NCI-H128 (cell line): ENCODE results near the gene PAPOLA.

Experiments
- DNase-seq: peaks from one replicate; lab custom pipeline; 2025; ENCODE audit not compliant: unreplicated experiment; lab: John Stamatoyannopoulos, UW

The PAPOLA gene

DNA sequence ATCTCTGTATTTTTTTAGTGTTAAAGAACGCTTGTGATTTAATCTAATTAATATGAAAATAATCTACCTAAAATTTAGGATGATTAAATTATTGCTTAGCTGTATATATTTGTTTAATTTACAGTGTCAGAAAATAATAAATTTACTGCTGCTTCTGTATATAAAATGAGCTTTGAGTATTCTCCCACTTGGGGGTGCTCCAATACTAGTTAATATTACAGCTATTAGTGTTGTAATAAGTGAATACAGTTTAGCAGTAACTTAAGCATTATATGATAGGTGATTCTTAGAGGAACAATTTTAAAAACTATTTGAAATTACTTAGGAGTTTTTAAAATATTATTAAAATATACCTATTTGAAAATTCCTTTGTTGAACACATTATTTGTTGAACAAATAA, 62.2 kb downstream of the PAPOLA start:
- no peak for DNase-seq

DNA sequence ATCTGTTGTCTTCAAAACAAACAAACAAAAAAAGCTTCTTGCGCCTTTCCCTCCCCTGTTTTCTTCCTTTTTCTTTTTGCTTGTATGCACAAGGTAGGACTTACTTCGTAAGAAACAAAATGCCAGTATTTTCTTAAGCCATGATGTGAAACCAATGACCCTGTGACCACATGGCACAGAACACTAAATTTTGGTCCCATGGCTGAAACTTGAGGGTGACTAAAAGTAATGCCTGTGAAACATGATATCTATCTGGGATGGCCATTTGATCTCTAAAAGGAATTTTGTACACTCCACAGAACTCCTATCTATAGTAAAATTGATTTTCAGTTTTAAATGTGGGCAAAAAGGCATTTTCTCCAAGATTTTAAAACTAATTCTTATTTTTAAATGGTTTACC, 63.6 kb downstream of the PAPOLA start:
- DNase-seq: no peak

DNA sequence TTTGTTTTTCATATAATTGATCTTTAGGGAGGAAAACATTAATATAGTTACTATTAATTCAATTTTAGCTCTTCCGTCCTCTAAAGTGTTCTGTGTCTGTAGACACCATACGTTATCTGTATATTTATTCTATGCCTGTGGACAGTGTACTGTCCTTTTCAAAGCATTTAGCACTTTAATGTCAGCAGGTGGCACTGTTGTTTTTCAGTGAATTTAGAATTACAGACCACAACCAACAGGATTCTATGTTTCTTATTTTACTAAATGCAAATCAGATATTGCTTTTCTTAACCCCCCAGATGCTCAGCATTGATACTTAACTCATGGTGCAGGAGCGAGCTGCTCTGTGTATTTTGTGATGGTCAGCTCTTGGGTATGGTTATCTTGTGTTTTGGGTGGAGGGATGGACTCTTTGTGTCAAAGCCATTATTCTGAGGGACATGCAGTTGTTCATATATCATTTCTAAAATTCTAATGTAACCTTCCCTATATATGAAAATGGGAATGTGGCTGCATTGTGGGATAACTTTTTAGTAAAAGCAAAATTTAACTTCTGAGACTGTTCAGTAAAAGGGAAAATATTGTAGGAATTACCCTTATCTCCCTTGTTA, 65.2 kb downstream of the PAPOLA start:
- peak; percentile 44 for DNase-seq

DNA sequence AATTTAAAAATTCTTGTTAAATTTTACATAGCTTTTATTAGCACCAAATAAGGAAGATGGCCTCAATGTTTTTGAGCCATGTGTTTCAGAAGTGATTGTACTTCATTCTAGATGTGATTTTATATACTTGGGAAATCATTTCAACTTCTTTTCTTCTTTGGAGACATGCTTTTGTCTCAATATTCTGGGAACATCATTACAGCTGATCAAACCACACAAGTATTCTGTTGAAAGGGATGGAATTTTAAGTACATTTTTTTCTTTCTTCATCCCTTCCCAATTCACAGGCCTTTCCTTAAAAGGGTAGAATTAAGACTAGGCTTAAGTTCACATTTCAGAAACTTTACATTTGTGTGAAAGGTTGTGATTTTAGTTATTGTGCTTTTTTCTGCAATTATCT, 66.4 kb downstream of the PAPOLA start:
- DNase-seq: no peak

DNA sequence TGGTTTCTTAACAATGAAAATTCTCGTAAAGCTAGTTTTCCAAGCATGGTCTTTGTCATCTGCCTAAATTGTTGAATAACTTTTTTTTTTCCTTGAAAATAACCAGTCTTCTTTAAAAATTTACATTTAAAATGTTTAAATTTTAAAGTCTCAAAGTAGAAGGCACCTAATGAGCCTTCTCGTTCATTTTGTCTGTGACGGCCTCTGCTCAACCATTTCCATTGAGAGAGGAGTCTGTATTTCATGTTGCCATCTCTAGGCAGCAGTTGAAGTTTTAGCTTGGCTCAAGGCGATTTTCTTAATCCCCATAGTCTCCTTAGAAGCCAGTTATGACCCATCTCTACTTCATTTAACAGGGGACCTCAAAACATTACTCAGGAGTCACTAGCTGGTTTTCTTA, 69.1 kb downstream of the PAPOLA start:
- DNase-seq: no peak

DNA sequence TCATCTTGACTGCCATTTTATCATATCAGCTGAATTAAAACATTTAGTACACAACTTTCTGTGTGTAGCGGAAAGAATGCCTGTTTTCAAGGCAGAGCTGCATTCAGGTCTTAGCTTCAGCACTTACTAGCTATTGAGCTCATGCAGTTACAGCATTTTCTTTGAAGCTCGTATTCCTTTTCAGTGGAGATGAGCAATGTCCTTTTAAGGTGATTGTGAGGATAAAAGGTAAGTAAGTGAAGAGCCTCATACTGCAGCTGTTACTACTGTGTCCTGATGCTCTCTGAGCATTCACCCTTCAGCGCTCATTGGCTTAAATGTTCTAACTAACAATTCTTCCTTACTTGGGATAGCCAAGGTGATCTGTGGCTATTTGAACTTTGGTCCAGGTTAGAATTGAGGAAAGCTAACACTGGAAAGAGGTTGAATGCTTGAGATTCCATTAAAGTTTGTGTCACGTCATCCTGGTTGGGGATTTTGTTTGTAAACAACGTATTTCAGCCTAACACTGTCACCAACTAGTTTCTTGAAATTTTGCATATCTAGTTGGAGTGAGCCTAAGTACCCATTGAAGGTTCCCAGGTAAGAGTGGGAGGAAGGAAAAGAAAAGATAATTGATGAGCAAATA, 71.4 kb downstream of the PAPOLA start:
- no peak for DNase-seq

DNA sequence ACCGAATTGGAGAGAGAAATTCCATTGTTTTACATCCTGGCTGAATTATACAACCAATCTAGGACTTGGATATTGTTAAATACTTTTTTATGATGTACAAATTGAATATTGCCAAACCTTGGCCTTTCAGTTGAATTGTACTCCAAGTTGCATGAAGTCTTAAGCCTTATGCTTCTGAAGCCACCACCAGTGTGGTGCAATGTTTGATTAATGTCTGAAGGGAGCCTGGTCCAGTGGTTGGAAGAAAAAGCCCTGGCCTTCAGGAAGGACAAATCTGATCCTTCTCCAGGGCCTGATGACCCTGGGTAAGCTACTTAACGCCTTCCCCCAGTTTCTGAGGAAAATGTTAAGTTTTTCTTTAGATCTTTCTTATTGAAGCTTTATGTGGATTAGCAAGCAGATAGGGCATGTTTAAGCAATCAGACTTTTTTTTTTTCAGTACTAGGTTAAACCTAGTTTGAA, 72.0 kb downstream of the PAPOLA start:
- no peak for DNase-seq

DNA sequence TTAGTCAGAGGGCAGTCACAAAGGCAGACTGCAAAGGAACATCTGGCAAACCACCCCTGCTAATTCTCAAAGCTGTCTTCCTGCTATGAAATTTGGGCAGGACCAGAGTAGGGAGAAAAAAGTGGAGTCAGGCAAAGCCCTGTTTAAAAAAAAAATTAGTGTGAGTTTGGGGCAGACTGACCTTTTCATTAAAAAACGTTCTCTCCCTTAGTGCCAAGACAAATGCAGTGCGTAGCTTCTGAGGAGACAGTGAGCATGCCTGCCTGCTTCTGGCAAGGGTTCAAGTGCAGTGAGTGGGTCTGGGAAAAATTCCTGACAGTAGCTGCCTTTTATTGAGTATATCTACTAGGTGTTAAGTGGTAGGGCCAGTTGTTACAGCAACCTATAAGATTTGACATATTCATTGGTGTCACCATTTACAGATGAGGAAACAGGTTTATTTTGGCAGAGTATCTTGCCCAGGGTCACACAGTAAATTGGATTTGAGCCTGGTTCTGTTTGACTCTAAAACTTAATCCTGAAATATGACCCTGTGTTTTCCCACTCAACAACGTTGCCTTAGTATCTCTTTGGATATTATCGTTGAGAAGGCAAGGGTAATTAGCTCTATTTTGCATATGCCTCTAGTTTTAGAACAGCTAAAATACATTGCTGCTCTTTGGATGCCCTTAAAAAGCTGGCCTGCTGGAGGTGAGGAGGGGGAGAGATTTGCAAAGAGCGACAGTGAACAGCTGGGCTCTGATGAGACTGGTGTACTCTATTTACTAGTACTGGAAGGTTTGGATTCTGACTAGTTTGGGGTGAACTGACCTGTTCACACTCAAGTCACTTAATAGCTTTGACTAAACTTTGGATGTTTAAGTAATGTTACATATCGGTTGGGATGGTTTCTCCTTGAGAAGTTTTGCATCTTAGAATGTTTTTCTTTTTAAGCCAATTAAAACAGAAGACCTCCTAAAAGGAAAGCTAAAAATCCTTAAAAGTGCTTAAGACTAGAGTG, 72.8 kb downstream of the PAPOLA start:
- peak; percentile 39 for DNase-seq

DNA sequence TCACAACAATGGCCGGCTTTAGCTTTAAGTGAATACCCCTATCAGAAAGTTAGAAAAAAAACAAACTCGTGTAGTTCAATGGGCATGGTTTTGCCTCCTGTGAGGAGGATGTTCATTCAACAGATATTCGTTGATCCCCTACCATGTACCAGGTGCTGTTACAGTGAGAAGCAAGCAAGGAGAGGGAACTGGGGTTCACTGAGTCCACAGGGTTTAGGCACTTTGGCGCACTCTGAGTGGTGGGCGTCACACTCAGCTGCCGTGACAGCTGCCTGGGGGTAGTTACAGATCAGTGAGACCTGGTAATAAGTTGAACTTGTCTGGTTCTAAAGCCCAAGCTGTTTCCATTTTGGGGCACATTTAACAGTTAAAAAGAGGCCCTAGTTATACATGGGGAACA, 74.2 kb downstream of the PAPOLA start:
- DNase-seq: no peak

DNA sequence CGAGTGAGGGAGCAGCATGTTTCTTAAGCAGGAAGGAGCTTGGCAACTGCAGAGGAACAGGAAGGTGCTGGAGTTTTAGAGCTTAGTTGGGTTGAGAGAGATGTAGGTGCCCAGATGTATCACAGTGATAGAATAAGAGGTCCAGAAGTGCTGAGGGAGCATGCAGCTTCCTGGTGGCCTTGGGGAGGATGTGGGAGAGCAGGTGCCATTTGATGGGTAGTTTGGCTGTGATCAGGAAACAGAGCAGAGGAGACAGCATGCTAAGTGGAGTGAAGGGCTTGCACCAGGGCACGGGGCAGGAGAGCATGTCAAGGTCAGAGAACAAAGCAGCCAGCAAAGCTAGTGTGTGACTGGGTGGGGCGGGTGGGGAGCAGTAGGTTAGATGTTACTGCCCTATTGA, 74.8 kb downstream of the PAPOLA start:
- DNase-seq: no peak

DNA sequence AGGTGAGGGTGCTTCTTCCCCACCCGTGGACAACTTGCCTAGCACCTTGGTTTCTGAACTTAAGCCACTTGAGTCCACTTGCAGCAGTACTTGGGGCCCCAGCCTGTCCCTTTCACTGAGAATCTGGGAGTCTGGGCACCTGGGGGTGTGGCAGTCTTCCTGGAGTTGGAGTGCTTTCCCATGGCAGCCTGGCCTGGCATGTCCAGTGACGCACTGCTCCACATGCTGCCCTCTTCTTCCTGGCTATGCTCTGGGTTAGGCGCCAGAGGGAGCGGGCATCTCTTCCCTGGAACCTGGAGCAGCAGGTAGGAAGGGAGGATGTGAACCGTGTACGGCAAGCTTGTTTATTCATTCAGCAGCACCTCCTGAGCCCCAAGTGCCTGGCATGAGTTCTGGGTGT, 76.4 kb downstream of the PAPOLA start:
- DNase-seq: no peak

DNA sequence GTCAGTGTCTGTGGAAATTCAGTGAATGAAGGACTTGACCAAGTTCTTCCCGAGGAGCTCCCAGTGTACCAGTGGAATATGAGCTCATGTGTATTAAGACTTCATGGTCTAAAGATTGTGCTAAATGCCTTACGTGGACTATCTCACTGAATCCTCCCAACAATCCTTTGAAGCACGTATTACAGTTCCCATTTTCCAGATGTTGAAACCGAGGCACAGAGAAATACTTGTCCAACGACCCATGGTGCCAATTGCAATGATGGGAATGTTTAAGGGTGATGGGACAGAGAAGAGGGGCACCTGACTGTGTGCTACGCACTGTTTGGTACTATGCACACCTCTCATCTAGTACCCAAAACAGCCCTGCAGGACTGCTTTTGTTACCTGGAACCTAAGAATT, 77.2 kb downstream of the PAPOLA start:
- DNase-seq: no peak

DNA sequence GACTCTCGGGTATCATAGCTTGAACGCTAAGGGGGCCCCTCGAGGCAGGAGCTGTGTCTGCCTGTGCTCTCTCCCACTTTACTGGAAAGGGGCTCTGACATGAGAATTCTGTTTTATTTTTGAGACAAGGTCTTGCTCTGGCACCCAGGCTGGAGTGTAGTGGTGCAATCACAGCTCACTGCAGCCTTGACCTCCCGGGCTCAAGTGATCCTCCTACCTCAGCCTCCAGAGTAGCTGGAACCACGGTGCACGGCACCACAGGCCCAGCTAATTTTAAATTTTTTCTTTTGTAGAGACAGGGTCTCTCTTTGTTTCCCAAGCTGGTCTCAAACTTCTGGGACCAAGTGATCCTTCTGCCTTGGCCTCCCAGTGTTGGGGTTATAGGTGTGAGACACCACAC, 77.7 kb downstream of the PAPOLA start:
- no peak for DNase-seq

DNA sequence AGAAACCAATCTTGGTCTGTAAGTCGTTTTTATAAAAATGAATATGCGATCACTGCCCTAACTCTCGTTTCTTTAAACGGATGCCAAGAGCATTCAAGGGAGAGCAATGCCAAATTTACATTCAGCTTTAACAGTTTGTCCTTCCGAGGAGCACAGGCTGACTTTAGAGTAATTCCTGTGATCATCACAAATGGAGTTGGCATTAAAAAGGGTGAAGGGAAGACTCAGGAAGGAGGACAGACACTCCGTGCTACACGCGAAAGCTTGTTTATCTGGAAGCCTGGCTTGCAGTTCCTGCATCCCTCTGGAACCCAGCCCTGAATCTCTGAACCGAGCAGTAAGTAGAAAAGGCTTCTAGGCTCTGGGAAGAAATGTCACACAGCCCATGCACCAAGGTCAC, 78.4 kb downstream of the PAPOLA start:
- DNase-seq: no peak

DNA sequence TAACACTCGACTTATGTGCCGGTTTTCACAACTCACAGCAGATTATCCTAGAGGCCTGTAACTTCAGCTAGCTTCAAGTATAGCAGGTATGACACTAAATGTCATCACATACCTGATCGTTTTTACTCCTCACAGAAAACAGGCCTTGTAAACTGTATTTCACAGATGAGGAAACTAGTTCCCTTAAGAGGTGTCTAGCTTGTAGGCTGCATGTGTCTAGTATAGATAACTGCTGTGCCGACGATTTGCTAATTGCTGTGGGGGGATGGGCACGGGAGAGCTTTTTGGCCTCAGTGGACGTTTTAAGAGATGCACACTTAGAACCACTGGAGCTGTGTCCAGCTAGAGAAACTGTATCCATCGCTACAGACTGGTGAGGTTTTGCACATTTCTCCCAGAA, 78.8 kb downstream of the PAPOLA start:
- DNase-seq: no peak

DNA sequence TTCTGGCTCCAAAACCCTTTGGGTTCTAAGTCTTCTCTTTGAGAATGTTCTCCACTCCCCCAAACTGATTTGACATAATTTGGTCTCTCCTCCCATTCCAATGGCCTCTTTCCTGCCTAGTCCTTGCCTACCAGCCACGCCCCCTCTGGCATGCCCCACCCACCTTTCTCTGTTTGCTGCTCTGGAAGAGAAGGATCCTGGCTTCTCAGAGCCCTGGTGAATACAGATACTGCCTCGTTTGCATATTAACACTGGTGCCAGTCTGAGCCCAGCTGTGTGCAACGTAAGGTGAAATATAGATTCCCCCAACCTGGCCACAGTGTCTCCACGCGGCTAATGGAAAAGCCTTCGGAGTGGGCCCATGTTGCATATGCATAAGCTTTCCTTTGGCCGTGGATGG, 79.7 kb downstream of the PAPOLA start:
- DNase-seq: no peak

DNA sequence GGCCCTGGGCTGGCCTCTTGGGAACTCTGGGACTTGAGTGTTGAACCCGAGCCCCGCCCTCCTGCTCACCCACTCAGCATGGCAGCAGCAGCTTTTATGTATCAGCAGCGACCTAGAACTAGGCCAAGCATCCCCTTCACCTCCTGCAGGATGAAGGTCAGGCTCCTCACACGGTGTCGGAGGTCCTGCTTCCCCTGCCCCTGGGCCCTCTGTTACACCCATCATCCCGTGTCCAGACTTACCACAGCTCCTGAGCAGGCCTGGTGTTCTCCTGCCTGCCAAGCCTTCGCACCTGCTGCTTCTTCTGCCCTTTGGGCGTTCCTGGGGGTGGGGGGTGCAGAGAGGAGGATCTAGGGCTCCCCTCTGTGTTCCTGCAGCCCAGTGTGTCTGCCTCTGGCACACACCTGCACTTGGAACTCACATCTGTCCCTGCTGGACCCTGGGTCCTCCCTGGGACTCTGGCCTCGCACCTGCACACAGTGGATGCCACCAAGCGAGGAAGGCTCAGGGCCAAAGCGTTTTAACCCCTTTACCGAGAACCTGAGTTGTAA, 80.3 kb downstream of the PAPOLA start:
- DNase-seq: no peak

DNA sequence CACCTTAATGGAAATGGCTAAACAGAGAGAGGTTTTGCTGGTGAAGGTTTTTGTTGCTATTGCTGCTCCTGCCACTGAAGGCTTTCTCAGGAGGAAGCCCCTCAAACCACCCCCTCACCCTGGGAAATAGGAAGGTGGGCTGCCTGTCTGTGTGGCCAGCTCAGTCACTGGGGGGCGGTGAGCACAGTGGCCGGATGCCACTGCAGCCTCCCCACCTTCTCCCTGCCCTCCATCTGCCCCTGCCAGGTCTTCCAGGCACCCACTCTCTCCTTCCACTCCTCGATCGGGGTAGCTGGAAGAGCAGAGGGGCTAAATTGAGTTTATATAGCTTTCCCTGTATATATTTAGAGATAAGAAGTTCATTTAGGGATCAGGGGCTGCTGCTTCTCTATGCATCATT, 80.8 kb downstream of the PAPOLA start:
- DNase-seq: no peak

DNA sequence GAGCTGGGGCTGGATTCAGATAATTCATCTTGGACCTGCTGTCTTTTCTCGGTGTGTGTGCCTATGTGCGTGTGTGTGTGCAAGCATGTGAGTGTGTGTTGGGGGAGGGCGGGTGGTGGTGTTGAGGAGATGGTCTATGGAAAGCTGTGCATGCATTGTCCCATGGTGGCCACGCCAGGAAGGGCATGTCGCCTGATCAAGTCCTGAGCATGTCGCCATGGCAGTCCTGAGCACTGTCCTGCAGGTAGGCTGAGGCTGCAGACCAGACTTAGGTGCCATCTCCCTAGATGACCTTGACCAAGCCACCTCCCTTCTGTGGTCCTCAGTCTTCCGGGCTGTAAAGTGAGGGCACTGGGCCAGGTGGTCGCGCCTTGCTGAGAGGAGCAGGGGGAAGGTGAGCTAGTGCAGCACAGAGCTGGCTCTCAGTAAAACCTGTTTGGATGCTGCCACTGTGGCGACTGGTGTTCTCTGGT, 81.4 kb downstream of the PAPOLA start:
- DNase-seq: no peak

DNA sequence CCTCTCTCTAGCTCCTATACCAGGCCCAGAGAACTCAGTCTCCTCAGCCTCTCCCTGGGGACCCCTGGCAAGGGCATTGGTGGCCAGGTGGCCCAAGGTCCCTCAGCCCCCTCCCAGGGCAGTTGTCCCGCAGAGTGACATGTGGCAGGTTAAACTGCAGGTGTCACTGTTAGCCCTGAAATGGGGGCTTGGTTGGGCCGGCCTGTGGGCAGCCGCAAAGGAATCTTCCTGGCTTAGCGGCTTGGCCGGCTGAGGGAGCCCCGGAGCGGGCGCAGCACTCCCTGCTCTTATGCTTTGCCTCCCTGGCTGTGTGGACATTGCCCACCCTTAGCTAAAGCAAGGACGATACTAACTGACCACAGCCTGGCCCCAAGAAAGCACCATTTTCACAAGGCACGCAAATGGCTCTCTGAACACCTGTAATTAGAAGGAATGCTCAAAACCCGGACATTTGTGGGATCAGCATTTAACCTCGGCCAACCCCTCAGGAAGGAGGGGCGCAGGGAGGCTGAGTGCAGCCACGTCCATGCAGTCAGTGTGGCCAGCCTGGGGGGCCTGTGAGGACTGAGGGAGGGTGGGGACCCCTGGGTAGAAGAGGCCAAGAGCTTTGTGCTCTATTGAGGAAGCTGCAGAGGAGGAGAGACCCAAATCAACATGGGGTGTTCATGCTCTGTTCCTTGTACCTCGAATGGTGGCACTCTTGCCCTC, 82.2 kb downstream of the PAPOLA start:
- DNase-seq: no peak
